ENCODE measurements around the gene GADD45GIP1.

- TF ChIP-seq MAX (IDR thresholded peaks at IDR 0.05; ENCODE audit: low read depth, low read length) (no peak), JUND (IDR thresholded peaks at IDR 0.05; ENCODE audit: low read depth, low read length) (no peak), CTCF (IDR thresholded peaks at IDR 0.05 in 2 of 3, conservative IDR thresholded peaks at IDR 0.05 in 1 of 3; ENCODE audit: control insufficient read depth in 2 of 3, extremely low read depth in 1 of 3, insufficient read depth in 1 of 3, low read depth in 3 of 3, low read length in 3 of 3) (no peak), POLR2A (IDR thresholded peaks at IDR 0.05; ENCODE audit: low read depth, low read length) (no peak), MTA2 (IDR thresholded peaks at IDR 0.05; ENCODE audit: low read depth) (no peak), ATF2 (IDR thresholded peaks at IDR 0.05; ENCODE audit: low read length) (no peak), RAD21 (IDR thresholded peaks at IDR 0.05; ENCODE audit: insufficient read depth, low read depth, low read length) (no peak), FOXM1 (IDR thresholded peaks at IDR 0.05; ENCODE audit: low read depth, low read length) (no peak), BCLAF1 (IDR thresholded peaks at IDR 0.05) (no peak), STAT3 (IDR thresholded peaks at IDR 0.05; ENCODE audit: low read depth, low read length) (no peak)
Measured at GRCh38 chr19:12947702-12948611, 9.1 kb downstream of the GADD45GIP1 start.
